Glomerular visceral epithelial cell (primary cell): ENCODE data around the gene TFPT.

Experiments
- DNase-seq: peaks from one replicate; pipeline ENCODE4 v3.0.0-alpha.2; 2016; ENCODE audit errors: extremely low spot score

The TFPT gene

DNA sequence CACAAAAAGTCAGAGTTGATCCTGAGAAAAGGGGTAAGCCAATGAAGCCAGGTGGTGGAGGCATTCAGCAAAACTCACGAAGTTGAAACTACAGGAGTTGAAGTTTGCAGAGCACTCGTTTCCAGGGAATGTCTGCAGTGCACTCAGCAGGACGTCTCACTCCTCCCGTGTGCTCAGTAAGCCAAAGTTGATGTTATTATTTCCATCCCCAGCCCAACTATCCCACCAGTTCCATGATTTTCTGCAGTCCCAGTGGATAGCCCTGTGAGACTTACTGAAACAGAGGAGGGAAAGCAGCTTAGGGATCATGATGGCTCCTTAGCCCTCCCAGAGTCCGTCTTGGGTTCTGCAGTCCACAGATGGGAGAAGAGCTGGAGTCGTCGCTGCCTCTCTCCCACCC, 34.4 kb downstream of the TFPT start, which contains the start of gene TARM1:
TSS of gene TARM1 (minus strand) at position 334 of the 400 bp plus-strand sequence. CDS start at position 309, 25 bp downstream.
- no peak for DNase-seq

DNA sequence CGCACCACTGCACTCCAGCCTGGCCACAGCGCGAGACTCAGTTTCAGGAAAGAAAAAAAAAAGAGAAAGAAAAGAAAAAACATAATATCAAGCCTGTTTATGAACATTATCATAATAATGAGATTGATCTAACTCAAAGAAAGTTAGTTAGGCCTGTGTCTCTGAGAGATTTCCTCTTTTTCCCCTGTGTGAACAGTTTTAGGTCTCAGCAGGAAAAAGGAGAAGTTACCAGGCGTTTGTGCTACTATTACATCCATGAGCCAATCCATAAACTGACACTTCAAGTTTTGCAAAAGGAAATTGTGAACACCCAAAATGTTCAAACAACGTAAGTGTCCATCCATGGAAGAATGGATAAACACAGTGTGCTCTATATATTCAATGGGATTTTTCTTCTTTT, 38.1 kb downstream of the TFPT start:
- no peak for DNase-seq

DNA sequence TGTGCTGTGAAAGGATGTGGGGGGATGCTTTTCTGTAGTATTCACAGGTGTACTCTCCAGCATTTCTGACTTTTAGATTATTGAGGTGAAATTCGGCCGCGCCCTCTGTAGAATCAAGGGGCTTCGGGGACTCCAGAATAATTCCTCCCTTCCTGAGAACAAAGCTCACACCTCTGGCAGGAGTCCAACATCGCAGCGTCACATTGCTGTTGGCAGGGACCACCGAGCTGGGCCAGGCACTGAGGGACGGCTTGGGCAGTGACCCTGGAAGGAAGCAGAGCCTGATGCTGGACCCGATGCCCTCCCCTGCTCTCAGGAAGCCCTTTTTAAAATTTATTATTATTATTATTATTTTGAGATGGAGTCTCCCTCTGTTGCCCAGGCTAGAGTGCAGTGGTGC, 40.6 kb downstream of the TFPT start:
- no peak for DNase-seq

DNA sequence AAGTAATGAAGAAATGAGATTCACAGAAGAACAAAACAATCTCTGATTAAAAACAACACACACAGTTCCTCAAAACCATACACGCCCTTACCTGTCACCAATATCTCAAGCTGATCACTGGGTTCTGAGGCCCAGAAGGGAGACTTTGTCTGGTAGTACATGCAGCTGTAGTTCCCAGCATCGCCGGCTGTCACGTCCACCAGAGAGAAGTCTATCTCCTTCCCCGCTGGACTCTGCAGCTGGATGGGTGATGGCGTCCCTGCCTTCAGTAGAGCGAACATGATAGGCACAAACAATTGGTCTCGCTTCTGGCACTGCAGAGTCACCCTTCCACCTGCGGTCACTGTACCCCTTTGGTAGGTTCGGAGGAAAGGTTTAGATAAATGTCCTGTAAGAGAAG, 41.6 kb downstream of the TFPT start:
- no peak for DNase-seq

DNA sequence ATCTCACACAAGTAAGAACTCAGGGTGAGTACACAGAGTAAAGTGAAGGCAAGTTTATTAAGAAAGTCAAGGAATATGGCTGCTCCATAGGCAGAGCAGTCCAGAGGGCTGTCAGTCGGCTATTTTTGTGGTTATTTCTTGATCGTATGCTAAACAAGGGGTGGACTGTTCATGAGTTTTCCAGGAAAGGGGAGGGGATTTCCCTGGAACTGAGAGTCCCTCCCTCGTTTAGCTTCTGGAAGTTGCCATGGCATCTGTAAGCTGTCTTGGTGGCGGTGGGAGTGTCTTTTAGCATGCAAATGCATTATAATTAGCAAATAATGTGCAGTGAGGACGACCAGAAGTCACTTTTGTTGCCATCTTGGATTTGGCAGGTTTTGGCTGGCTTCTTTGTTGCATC, 46.0 kb downstream of the TFPT start:
- DNase-seq = no peak

DNA sequence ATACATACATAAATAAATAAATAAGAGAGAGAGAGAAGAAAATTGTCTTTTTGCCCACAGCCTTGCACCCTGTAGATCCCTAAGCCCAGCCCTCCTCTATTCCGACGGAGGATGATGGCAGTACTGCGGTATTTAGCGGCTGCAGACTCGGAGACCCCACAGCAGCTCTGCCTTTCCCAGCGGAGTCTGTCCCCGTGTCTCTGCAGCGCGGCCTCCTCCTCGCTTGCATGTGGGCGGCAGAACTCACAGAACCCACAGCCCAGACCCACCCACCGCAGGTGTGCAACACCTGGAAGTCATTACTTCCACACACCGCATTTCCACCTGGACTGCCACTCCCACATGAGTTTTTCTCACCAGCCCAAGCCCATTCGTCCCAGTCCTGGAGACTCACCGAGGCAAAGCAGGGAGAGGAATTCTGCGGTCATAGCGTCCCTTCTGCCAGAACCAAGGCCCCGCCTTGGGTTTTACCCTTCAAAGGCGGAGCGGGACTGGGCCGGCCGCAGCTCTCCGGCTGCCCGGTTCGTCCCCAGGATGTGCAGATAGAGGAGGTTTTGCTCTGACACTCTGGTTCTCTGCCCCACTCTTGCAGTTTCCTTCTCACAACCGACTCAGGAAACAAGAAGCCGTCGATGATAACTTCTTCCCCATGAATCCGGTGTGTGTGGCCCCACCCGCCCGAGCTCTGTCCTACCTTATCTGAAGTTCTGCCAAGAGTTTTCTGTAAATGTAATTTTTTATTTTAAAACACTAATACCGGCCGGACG, 51.9 kb downstream of the TFPT start, which contains the start of gene VSTM1:
TSS of gene VSTM1 (minus strand) at position 548 of the 767 bp plus-strand sequence. CDS start at position 428, 120 bp downstream.
- no peak for DNase-seq

DNA sequence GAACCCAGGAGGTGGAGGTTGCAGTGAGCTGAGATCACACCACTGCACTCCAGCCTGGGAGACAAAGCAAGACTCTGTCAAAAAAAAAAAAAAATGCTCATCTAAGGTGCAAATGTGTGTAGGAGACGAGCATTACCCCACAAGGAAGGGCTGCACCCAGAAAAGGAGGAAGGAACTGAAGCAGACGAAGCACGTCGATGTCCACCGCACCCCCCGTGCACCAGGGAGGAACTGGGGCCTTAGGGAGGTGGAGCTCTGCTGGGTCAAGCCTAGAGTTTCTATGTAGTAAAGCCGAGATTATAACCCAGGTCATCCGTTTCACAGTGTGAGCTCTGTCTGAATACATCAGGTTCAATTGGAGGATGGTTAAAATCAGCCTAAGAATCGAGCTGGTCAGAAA, 52.8 kb downstream of the TFPT start:
- no peak for DNase-seq
